Stimulated activated memory B cell treated with anti-CD40 and anti-IgM and Interleukin-4, amounts not matched to agents 10 μg/mL and 1 μg/mL and 100 μg/mL, for 72 hours (primary cell): ENCODE data around the gene PLK1.
A peak's percentile ranks its signal among the peaks of the same experiment; 100 is the strongest.
"Not testable (repeated sequence)": the region's sequence is repeated elsewhere in the genome, so short reads cannot be mapped to it uniquely, and the experiment has no call there.

Experiments
- ATAC-seq: fragments of 150-1000 bp; cut with Tn5 transposase; 2 replicates; pipeline ENCODE4 v1.10.0; 2021
- H3K27ac Mint-ChIP-seq: one replicate; pipeline ENCODE4 v1.8.0; 2022; ENCODE audit warnings: mild to moderate bottlenecking, mixed read lengths
- H3K27me3 Mint-ChIP-seq: one replicate; pipeline ENCODE4 v1.8.0; 2022; ENCODE audit warnings: mixed read lengths
- H3K36me3 Mint-ChIP-seq: one replicate; pipeline ENCODE4 v1.8.0; 2022; ENCODE audit warnings: mixed read lengths
- H3K4me1 Mint-ChIP-seq: one replicate; pipeline ENCODE4 v1.8.0; 2022; ENCODE audit warnings: mixed read lengths
- H3K4me3 Mint-ChIP-seq: one replicate; pipeline ENCODE4 v1.8.0; 2022; ENCODE audit warnings: mild to moderate bottlenecking, moderate library complexity, mixed read lengths
- H3K9me3 Mint-ChIP-seq: one replicate; pipeline ENCODE4 v1.8.0; 2022; ENCODE audit warnings: mixed read lengths

The PLK1 gene

DNA sequence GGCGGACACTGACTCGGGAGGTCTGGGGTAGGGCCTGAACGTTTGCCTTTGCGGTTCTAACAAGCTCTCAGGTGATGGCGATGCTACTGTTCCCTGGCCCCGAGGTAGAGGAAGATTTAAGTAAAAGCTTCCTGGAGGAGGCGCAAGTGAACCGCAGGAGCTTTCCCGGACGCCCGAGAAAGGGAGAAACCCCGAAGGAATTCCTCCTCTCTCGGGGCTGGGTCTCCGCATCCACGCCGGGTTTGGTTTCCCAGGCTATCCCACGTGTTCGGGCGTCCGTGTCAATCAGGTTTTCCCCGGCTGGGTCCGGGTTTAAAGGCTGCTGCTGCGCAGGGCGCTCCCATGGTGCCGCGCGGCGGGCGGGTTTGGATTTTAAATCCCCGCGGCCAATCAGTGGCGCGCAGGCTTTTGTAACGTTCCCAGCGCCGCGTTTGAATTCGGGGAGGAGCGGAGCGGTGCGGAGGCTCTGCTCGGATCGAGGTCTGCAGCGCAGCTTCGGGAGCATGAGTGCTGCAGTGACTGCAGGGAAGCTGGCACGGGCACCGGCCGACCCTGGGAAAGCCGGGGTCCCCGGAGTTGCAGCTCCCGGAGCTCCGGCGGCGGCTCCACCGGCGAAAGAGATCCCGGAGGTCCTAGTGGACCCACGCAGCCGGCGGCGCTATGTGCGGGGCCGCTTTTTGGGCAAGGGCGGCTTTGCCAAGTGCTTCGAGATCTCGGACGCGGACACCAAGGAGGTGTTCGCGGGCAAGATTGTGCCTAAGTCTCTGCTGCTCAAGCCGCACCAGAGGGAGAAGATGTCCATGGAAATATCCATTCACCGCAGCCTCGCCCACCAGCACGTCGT is at the start of gene PLK1:
Gene PLK1 (plus strand): TSS at position 460 of the 844 bp plus-strand sequence. CDS start 44 bp downstream, at position 504.
- H3K4me1 Mint-ChIP-seq, result peaks cover 21% of the 10 kb centered on the region
- peaks cover 13% of the 10 kb centered on the region for H3K27me3 Mint-ChIP-seq
- H3K9me3 Mint-ChIP-seq, result no peaks in the 10 kb centered on the region
- peak within 1 kb of the TSS; percentile 86 for H3K4me3 Mint-ChIP-seq
- peak; percentile 92 for ATAC-seq
- H3K36me3 Mint-ChIP-seq, result peaks cover 31% of the 10 kb centered on the region
- H3K27ac Mint-ChIP-seq, result peak within 1 kb of the TSS; percentile 47

DNA sequence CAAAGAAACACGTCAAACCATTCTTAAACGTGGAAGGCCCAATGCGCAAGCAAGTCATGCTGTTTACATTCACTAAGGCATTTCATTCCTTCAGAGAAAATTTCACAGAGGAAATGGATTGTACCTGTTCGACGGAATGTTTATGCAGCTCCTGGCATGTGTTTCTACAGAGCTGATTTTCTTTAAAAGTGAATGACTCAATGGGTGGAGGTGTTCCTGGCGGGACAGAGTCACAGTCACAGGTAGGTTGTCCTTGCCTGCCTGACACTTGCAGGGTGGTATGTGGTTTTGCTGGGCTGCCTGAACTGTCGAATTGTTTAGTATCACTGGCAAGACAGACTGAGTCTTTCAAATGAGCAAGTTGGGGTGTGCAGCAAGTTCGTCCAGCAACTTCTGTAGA is 49.2 kb upstream of the PLK1 start:
- Mint-ChIP-seq H3K27ac (no peak overlapping the region), H3K36me3 (peaks cover 53% of the 10 kb centered on the region)
- no peak for ATAC-seq

DNA sequence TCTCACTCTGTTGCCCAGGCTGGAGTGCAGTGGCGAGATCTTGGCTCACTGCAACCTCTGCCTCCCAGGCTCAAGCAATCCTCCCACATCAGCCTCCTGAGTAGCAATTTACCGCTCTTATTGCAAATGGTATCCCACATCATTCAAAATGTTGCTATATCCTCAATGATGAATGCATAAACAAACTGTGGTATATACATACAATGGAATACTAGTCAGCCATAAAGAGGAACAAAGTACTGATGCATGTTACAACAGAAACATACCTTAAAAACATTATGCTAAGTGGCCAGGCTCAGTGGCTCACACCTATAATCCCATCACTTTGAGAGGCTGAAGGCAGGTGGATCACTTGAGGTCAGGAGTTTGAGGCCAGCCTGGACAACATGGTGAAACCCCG is 46.8 kb upstream of the PLK1 start:
- Mint-ChIP-seq H3K36me3 (peaks cover 52% of the 10 kb centered on the region), H3K4me1 (peaks cover 13% of the 10 kb centered on the region), H3K27ac (peak overlapping the region; percentile 57)
- not testable (repeated sequence) for H3K27me3 Mint-ChIP-seq, ATAC-seq, H3K9me3 Mint-ChIP-seq, H3K4me3 Mint-ChIP-seq

More for the DNA sequence above, 49.2 kb upstream of the PLK1 start:
- Mint-ChIP-seq H3K27me3 (no peaks in the 10 kb centered on the region), H3K9me3 (no peaks in the 10 kb centered on the region), H3K4me3 (no peak overlapping the region), H3K4me1 (peaks cover 13% of the 10 kb centered on the region)

DNA sequence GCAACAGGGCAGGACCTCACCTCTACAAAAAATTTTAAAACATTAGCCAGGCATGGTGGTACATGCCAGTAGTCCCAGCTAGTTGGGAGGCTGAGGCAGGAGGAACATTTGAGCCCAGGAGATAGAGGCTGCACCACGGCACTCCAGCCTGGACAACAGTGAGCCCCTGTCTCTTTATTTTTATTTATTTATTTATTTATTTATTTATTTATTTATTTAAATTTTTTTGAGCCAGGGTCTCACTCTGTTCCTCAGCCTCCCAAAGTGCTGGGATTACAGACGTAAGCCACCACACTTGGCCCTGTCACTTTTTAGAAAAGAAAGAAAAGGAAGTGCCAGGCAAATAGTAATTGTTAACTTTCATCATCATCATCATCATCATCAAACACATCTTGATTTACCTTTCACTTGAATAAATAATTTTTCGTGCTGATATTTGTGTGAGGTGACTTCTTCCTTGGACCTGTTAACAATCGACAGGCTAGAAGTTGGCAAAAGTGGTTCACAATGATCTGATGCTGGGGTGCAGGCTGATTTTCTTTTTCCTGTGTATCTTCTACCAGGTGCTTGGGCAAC is 44.1 kb upstream of the PLK1 start:
- H3K4me1 Mint-ChIP-seq, result peaks cover 19% of the 10 kb centered on the region
- H3K27ac Mint-ChIP-seq, result no peak overlapping the region
- H3K27me3 Mint-ChIP-seq, result no peaks in the 10 kb centered on the region
- ATAC-seq, result no peak
- no peaks in the 10 kb centered on the region for H3K9me3 Mint-ChIP-seq
- H3K36me3 Mint-ChIP-seq, result peaks cover 41% of the 10 kb centered on the region
- H3K4me3 Mint-ChIP-seq, result no peak overlapping the region

DNA sequence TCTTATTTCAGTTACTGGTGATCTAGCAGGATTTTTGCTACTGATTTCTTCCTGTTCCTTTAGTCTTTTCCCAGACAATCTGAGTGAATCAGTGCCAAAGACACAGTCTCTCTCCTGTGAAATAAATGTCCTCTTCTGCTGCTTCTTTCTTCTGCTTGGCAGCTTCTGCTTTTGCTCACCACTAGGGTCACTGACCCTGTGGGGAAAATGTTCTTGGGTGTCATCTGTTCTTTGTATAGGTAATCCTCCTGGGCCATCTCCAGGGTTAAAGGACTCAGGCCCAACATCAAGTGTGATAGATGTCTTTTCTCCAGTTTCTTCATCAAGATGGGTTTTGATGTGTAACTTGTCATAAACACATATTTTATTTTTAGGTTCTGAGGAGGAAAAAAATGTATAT is 42.7 kb upstream of the PLK1 start:
- Mint-ChIP-seq H3K4me1 (peaks cover 28% of the 10 kb centered on the region), H3K36me3 (peaks cover 29% of the 10 kb centered on the region), H3K27me3 (no peaks in the 10 kb centered on the region), H3K9me3 (no peaks in the 10 kb centered on the region), H3K4me3 (no peak overlapping the region), H3K27ac (no peak overlapping the region)
- no peak for ATAC-seq

DNA sequence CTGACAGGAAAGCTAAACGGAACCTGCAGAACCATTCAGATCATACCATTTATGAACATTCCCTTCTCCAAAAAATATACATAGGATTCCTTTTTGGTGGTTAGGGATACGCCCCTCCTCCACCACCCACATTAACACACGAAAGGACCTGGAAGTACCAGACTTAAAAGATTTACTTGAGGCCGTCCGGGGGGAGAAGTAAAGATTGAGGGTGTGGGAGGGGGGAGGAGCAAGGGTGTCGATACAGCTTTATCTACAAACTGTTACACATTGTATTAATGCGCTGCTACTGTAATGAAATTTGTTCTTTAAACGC is 38.1 kb upstream of the PLK1 start:
- Mint-ChIP-seq H3K27me3 (no peaks in the 10 kb centered on the region), H3K36me3 (peaks cover 12% of the 10 kb centered on the region), H3K9me3 (no peaks in the 10 kb centered on the region), H3K4me1 (peaks cover 37% of the 10 kb centered on the region), H3K27ac (peak overlapping the region; percentile 97), H3K4me3 (peak overlapping the region; percentile 95)
- ATAC-seq, result peak; percentile 29

- Mint-ChIP-seq H3K4me3 (peak within 1 kb of the TSS; percentile 95), H3K36me3 (peaks cover 12% of the 10 kb centered on the region), H3K4me1 (peaks cover 42% of the 10 kb centered on the region), H3K27me3 (no peaks in the 10 kb centered on the region), H3K9me3 (no peaks in the 10 kb centered on the region), H3K27ac (peak within 1 kb of the TSS; percentile 97)
- ATAC-seq, result peak; percentile 98
Measured at GRCh38 chr16:23640931-23641765, 37.5 kb upstream of the PLK1 start, which contains the start of the genes DCTN5 and PALB2. Gene DCTN5 (plus strand): TSS chr16:23641466. CDS start chr16:23641543, 77 bp downstream. Gene PALB2 (minus strand): TSS chr16:23641310. CDS start chr16:23641157, 153 bp downstream.

DNA sequence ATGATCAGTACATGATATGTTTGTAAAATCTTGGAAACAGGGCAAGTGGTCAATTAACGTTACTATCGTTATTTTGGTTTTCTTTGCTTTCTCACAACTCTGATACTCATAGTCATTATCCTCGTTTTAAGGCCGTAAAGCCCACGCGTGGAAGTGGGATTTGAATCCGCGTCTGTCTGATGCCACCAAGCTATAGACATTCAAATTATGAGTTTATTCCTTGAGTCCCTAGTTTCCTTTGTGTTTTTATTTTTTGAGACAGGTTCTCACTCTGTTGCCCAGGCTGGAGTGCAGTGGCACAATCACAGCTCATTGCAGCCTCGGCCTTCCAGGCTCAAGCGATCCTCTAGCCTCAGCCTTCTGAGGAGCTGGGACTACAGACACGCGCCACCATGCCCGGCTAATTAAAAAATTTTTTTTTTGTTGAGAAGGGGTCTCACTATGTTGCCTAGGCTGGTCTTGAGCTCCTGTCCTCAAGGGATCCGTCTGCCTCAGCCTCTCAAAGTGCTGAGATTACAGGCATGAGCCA is 36.4 kb upstream of the PLK1 start:
- Mint-ChIP-seq H3K4me3 (peak overlapping the region; percentile 95), H3K36me3 (peaks cover 23% of the 10 kb centered on the region), H3K27me3 (no peaks in the 10 kb centered on the region), H3K4me1 (peaks cover 47% of the 10 kb centered on the region), H3K27ac (peak overlapping the region; percentile 97), H3K9me3 (no peaks in the 10 kb centered on the region)
- ATAC-seq, result no peak

DNA sequence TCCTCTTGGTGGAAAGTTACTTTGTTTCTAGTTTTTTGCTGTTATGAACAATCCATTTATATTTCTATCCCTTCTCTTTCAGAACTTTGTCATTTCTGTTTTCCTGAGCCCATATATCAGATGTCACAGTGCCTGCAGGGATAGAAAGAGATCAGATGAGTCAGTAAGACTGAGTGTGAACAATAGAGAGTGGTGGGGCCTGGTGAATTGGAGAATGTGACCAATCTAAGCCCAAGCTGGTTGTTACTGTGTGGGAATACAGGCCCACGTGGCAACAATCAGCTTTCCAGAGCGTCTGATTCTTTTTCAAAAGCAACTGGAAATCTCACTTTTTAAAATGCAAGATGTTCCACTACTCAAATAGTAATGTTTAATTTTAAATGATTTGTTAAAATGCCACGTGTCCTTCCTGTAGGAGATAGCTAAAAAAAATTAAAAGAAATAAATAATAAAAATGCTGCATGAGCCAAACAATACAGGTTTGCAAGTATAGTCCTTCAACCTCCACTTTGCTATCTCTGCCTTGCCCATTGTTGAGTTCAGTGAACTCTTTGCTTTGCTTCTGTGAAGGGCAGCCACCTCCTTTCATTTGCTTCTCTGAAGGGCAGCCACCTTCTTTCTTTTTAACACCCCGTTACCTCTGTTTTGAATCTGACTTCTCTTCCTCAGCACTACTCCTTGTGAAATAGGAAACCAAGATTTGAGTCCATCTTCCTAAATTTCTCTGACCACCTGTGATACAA is 27.8 kb upstream of the PLK1 start:
- peaks cover 48% of the 10 kb centered on the region for H3K4me1 Mint-ChIP-seq
- H3K27ac Mint-ChIP-seq, result peak overlapping the region; percentile 81
- H3K4me3 Mint-ChIP-seq, result no peak overlapping the region
- ATAC-seq, result no peak
- no peaks in the 10 kb centered on the region for H3K27me3 Mint-ChIP-seq
- H3K9me3 Mint-ChIP-seq, result peaks cover 3% of the 10 kb centered on the region
- peaks cover 51% of the 10 kb centered on the region for H3K36me3 Mint-ChIP-seq

GRCh38 chr16:23651943-23652468 is 26.7 kb upstream of the PLK1 start:
- ATAC-seq, result peak; percentile 66
- peaks cover 3% of the 10 kb centered on the region for H3K9me3 Mint-ChIP-seq
- H3K36me3 Mint-ChIP-seq, result peaks cover 46% of the 10 kb centered on the region
- peaks cover 41% of the 10 kb centered on the region for H3K4me1 Mint-ChIP-seq
- no peaks in the 10 kb centered on the region for H3K27me3 Mint-ChIP-seq
- peak overlapping the region; percentile 11 for H3K4me3 Mint-ChIP-seq
- H3K27ac Mint-ChIP-seq, result peak overlapping the region; percentile 81

DNA sequence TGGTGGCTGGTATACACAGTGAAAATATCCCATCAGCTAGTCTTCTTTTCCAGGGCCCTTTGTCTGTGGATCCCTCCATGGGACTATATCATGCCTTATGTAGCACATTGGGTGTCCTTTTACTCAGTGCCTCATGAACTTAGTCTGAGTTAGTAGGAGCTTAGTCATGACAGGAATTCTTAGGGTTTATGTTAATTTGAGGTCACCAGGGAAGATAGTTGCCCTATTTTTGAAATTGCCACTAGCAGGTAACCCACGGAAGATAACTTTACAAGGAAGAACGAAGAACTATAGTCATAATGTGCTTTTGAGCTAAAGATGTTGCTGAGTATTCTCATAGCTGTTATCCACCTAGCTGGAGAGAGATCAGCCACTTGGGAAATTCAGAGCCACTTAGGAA is 14.8 kb upstream of the PLK1 start:
- Mint-ChIP-seq H3K4me3 (no peak overlapping the region), H3K9me3 (no peaks in the 10 kb centered on the region), H3K36me3 (peaks cover 95% of the 10 kb centered on the region), H3K4me1 (peaks cover 1% of the 10 kb centered on the region), H3K27ac (no peak overlapping the region), H3K27me3 (no peaks in the 10 kb centered on the region)
- no peak for ATAC-seq

DNA sequence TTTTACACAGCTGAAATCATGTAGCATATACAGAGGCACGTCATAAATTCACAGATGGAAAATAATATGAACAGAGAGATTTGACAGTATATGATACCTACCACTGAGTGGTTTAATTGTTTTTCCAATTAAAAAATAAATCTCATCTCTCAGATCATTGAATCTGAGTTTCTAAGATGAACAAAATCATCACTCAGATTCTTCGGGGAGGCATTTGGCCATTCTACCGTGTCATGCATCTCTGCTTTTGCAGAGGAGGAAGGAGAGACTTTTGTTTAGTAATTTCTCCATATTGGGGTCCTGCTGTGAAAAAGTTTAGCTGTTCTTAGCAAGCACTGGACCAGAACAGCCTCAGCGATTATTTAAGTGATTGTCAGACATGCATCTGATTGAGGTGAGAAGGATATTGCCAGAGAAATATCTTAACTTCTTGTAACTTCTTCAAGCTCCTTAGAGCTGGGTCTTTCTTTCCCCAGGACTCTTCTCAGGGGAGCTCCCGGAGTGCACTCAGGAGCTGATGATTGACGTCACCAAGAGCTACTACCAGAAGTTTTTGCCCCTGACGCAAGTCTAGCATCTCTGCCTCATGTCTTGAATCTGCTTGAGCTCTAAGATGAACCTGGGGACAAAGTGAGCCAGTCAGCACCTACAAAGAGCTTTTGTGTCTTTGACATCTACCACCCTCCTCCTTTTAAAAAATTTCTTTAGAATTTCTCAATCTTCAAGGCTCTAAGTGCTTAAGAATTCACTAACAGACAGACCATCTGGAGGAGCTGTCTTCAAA is 11.9 kb upstream of the PLK1 start:
- ATAC-seq, result no peak
- H3K36me3 Mint-ChIP-seq, result peaks cover 90% of the 10 kb centered on the region
- H3K9me3 Mint-ChIP-seq, result no peaks in the 10 kb centered on the region
- H3K27ac Mint-ChIP-seq, result no peak overlapping the region
- H3K4me3 Mint-ChIP-seq, result no peak overlapping the region
- H3K4me1 Mint-ChIP-seq, result peaks cover 22% of the 10 kb centered on the region
- no peaks in the 10 kb centered on the region for H3K27me3 Mint-ChIP-seq

DNA sequence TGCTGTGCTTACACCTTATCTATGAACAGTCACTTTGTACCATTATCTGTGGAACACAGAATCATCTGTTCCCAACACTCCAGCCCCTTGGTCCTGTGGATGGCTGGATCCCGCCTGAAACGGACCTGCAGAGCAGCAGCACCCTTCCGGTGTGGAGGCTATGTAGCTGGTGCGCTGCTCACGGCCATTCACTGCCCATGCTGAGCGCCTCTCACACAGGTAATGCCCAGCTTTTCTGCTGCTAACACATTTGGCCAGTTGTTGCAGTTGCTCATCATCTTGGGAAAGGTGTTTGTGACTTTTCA is 11.4 kb upstream of the PLK1 start:
- Mint-ChIP-seq H3K4me3 (no peak overlapping the region), H3K36me3 (peaks cover 86% of the 10 kb centered on the region), H3K27ac (no peak overlapping the region), H3K9me3 (no peaks in the 10 kb centered on the region), H3K27me3 (no peaks in the 10 kb centered on the region), H3K4me1 (peaks cover 22% of the 10 kb centered on the region)
- no peak for ATAC-seq

- Mint-ChIP-seq H3K36me3 (peaks cover 80% of the 10 kb centered on the region), H3K27me3 (no peaks in the 10 kb centered on the region), H3K4me1 (peaks cover 22% of the 10 kb centered on the region), H3K4me3 (no peak overlapping the region), H3K27ac (no peak overlapping the region), H3K9me3 (no peaks in the 10 kb centered on the region)
- no peak for ATAC-seq
Measured at GRCh38 chr16:23668225-23668624, 10.5 kb upstream of the PLK1 start.
